Keratinocyte (primary cell): ENCODE data around the gene COMMD4.

Experiments
- EZH2 ChIP-seq: IDR thresholded peaks from one replicate; pipeline ENCODE4 v1.6.1; 2012; ENCODE audit warnings: inconsistent platforms, mild to moderate bottlenecking, low read length, moderate library complexity
- TF ChIP-seq, protein P1 (sequence below), 3 experiments: IDR thresholded peaks in 1 of 3; conservative IDR thresholded peaks in 1 of 3; optimal IDR thresholded peaks in 1 of 3; 2 replicates in 2 of 3; 3 replicates in 1 of 3; pipeline versions ENCODE3 to v1.5.1; 2011; ENCODE audit warnings: low read length in 3 of 3, mild to moderate bottlenecking in 3 of 3, moderate library complexity in 2 of 3, control low read depth in 1 of 3, inconsistent platforms in 1 of 3; ENCODE audit not compliant: insufficient read depth in 2 of 3; ENCODE audit errors: extremely low read depth in 1 of 3

GRCh38 chr15:75307778-75308390, 28.0 kb upstream of the COMMD4 start:
- TF ChIP-seq, protein P1, sequence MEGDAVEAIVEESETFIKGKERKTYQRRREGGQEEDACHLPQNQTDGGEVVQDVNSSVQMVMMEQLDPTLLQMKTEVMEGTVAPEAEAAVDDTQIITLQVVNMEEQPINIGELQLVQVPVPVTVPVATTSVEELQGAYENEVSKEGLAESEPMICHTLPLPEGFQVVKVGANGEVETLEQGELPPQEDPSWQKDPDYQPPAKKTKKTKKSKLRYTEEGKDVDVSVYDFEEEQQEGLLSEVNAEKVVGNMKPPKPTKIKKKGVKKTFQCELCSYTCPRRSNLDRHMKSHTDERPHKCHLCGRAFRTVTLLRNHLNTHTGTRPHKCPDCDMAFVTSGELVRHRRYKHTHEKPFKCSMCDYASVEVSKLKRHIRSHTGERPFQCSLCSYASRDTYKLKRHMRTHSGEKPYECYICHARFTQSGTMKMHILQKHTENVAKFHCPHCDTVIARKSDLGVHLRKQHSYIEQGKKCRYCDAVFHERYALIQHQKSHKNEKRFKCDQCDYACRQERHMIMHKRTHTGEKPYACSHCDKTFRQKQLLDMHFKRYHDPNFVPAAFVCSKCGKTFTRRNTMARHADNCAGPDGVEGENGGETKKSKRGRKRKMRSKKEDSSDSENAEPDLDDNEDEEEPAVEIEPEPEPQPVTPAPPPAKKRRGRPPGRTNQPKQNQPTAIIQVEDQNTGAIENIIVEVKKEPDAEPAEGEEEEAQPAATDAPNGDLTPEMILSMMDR (optimal IDR thresholded peaks at IDR 0.05 in 1 of 3, IDR thresholded peaks at IDR 0.05 in 1 of 3, conservative IDR thresholded peaks at IDR 0.05 in 1 of 3; ENCODE audit: extremely low read depth in 1 of 3, insufficient read depth in 2 of 3, low read length in 3 of 3), result peak; percentile 81 to 89 (median 81)
- no peak for TF ChIP-seq EZH2
